C1 segment of cervical spinal cord (tissue), 14 donors: ENCODE measurements around the gene NSDHL.
"Not testable (repeated sequence)": the region's sequence is repeated elsewhere in the genome, so short reads cannot be mapped to it uniquely, and the experiment has no call there.

Experiments used
- DNase-seq, 14 donors: peaks; one replicate each; lab custom pipeline; 2025; lab: John Stamatoyannopoulos, UW

NSDHL gene

GRCh38 chrX:152830312-152831305 is at the start of gene NSDHL, which contains the start of gene CETN2:
TSS of gene NSDHL (plus strand) at chrX:152831063. CDS start at chrX:152846325, 15,262 bp downstream.
TSS of gene CETN2 (minus strand) at chrX:152830757. CDS start at chrX:152830710, 47 bp downstream.
- peak; percentile 68 to 95 (median 91) for DNase-seq

GRCh38 chrX:152787062-152787461 is 43.8 kb upstream of the NSDHL start:
- not testable (repeated sequence) for DNase-seq

DNA sequence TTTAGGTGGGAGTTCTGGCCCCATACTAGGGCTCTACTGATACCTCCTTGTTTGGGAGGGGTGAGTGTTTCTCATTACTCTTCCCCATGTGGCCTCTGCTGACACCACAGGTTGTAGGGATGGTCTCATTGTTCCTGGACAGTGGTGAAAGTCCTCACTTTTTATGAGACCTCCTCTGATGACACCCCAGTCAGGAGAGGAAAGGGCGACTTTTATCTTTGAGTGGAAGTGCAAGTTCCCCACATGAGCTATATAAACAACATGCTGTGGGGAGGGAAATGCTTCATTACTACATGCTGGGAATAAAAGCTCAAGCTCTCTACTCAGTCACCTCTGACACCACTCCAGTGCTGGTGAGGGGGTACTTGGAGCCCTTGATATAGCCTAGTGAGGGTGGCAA is 31.9 kb upstream of the NSDHL start:
- no peak for DNase-seq

- no peak for DNase-seq
Measured at GRCh38 chrX:152806035-152806434, 24.8 kb upstream of the NSDHL start.

GRCh38 chrX:152810403-152810802 is 20.5 kb upstream of the NSDHL start:
- DNase-seq = no peak

DNA sequence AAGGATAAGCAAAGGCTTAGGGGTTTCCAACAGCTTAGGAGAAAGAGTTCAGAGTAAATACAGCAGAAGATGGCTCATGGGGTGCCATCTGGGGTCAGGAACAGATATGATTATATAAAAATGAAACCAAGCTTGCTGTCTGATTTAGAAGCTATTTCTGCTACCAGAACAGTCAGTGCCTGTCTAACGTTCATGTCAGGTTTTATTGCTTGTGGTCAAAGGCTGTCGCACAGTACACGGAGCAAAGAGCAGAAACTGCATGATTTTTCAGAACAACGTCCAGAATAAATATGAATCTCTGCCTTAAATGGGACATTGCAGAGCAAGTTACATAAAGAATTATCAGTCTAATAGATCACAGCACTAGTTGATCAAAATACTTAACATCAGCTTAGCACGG is 17.7 kb upstream of the NSDHL start:
- DNase-seq = no peak

DNA sequence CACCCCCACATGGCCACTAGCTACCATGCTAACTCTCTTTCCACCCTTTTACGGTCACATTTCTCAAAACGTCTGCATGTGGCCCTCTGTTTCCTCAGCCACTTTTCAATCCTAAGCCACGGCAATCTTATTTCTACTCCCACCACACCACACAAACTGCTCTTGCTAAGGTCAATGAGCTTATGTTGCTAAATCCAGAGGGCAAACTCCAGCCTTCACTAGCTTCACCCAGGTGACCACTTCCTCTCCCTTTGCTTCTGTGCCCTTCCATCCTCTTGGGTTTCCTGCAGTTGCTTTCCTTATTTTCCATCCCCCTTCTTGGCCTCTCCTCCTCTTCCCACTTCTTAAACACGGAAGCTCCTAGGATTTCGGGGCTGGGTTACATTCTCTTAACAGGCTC is 16.8 kb upstream of the NSDHL start:
- no peak for DNase-seq

GRCh38 chrX:152817078-152817764 is 13.6 kb upstream of the NSDHL start:
- peak in 3 of 14 donors; percentile 0 to 27 (median 3) for DNase-seq

GRCh38 chrX:152818356-152818755 is 12.5 kb upstream of the NSDHL start:
- no peak for DNase-seq

DNA sequence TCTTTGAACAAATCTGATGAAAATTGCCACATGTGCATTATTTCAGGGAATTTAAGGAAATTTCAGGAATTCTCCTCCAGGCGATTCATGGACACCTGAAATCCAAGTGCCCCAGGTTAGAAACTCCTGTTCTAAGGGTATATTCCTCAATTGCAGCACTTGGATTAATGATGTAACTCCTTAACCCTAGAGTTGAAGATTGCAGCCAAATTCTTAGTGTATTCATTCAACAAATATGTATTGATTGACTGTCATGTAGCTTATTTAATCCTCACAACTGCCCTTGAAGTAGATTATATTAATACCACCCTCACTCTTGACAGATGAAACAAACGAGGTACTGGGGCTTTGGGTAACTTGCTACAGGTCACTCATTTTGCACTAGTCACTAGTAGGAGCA is 11.6 kb upstream of the NSDHL start:
- no peak for DNase-seq

DNA sequence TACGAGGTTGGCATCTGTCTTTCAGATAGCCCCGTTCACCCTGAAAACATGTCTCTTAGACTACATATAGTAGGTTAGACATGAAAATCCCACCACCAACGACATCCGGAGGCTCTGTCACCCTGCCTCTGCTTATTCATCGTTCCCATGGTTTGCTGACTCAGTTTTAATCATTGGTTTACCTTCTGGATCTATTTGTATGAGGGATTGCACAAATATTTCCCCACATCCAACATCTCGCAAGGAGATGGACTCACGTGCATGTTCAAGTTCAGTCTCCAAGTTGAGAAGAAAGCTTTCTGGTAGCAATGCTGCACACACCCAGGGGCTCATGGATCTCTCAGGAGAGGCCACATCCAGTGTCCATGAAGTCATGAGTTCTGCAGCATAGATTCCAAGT is 11.1 kb upstream of the NSDHL start:
- no peak for DNase-seq

GRCh38 chrX:152821145-152821765 is 9.6 kb upstream of the NSDHL start:
- no peak for DNase-seq

DNA sequence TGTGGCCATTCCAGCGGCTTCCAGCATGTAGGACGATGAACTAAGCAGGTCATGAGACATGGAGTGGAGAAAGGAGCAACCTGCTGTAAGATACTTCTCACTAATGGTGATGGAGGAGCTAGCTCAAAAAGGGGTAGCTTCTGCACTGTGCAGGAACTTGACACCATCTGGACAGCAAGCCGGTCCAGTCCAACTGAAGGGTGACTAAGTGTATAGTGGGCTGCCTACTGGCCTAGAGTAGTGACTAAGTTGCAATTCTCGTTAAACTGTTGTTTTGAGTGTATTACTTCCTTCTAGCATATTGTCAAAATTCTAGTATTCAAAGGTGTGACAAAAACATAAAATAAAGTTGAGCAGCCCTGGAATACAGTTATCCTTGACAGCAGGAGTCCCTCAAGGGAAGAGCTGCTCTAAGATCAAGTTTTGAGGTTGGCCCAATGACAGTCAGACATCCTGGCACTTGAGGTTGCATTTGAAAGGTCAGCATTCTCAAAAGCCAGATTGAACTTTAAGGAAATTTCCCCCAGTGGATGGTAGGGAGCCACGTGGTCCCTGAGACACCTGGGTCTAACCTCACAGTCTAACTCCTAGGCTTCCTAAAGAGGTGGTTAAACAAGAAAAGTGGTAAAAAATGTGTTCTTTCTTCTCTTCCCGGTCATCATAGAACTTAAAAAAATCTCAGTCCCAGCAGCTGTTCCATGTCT is 8.3 kb upstream of the NSDHL start:
- DNase-seq = no peak

DNA sequence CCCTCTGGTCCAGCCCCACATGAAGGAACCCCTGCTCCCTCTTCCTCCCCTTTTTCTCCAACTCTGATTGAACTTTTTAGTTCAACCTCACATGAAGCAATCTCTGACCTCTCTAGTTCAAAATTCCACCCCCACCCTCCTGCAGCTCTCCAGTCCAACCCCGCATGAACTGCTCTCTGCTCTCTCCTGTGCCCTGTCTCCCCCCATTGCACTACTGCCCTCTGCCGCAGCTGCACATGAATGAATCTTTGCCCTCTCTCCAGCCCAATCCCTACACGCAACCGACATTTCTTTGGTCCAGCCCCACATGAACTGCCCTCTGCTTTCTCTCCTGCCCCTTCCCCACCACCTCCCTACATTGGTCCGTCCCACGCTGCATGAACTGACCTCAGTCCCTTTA is 7.2 kb upstream of the NSDHL start:
- DNase-seq = no peak

DNA sequence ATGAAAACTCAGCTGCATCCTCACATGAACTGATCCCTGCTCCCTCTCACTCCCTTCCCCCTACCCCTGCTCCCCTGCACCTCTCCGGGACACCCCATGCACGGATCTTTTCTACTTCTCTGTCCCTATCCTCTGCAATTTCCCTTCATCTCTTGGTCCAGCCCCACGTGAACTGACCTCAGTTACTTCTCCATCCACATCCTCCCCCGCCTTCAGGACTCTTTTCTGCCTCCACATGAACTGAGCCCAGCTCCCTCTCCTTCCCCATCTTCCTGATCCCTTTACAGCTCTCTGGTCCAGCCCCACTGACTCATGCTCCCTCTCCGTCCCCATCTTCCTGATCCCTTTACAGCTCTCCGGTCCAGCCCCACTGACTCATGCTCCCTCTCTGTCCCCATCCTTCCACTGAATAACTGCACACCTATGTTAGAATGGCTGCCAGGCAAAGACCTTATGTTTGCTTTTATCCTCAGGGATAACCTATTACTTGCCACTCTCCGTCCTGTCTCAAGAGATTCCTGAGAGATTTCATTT is 6.0 kb upstream of the NSDHL start:
- no peak for DNase-seq

DNA sequence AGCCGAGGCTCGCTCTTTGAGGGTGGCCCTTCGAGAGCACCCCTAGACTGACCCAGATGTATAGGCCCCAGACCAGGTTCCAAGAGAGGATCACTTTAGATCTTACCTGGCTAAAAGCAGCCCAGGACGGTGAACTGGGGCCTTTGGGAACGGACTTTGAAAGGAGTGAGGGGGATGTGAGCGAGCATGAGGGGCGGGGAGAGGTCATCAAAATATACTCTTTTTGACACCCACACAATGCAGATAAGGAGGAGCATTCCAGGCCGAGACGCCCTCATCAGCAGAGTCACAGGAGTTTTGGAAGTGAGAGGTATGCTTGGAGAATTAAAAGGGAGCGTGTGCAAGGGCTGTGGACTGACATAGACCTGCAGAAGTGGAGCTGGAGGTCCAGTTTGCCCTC is 528 bp downstream of the NSDHL start:
- DNase-seq = no peak

- DNase-seq = no peak
Measured at GRCh38 chrX:152832520-152832919, 1.7 kb downstream of the NSDHL start.

GRCh38 chrX:152833378-152833777 is 2.5 kb downstream of the NSDHL start:
- DNase-seq = no peak

DNA sequence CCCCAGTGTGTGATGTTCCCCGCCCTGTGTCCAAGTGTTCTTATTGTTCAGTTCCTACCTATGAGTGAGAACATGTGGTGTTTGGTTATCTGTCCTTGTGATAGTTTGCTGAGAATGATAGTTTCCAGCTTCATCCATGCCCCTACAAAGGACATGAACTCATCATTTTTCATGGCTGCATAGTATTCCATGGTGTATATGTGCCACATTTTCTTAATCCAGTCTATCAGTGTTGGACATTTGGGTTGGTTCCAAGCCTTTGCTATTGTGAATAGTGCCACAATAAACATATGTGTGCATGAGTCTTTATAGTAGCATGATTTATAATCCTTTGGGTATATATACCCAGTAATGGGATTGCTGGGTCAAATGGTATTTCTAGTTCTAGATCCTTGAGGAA is 4.6 kb downstream of the NSDHL start:
- not testable (repeated sequence) for DNase-seq

GRCh38 chrX:152842772-152843338 is 12.0 kb downstream of the NSDHL start:
- no peak for DNase-seq

- no peak for DNase-seq
Measured at GRCh38 chrX:152843852-152844251, 13.0 kb downstream of the NSDHL start.
